HG03457 (cell line): Measurements from ENCODE around the gene TRIM37.
"Not testable (repeated sequence)": the region's sequence is repeated elsewhere in the genome, so short reads cannot be mapped to it uniquely, and the experiment has no call there.

Experiments used
- ATAC-seq: cut with Tn5 transposase; IDR thresholded peaks from one replicate; pipeline ENCODE4 v1.9.1; 2021; ENCODE audit warnings: moderate number of reproducible peaks; ENCODE audit not compliant: unreplicated experiment

TRIM37 gene

GRCh38 chr17:59115474-59115873, 8.8 kb upstream of the TRIM37 start:
- ATAC-seq: no peak

DNA sequence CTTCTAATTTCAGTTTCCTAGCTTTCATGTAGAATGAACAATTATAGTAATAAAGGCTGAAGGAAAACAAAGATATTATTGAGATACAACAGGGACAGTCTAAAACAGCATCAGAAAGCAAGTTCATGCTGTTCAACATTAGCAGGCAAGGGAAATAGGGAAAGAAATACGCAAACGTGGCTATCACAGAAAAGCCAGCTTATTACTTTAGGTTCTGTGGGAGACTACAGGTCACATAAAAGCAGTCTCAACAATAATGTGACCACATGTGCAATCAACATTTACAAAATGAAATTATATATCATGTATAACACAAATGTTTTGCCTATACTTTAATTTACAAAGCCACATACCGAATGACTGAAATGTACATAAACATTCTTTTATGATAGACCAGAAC, 4.9 kb upstream of the TRIM37 start:
- no peak for ATAC-seq

DNA sequence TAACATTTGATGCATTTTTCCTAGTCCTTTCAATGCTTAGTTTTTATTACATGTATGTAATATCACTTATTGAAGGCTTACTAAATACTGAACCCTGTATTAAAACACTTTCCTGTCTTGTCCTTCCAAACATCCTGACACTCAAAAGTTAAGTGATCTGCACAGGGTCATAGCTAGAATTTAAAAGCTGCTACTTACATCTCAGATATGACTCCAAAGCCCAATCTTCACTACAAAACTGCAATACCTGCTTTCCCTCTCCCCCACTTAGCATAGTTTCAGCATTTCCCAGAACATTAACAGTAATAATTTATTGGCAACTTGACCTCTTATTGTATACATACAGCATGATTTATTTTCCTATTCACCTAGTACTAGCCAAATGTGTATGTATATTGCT, 4.3 kb upstream of the TRIM37 start:
- no peak for ATAC-seq

DNA sequence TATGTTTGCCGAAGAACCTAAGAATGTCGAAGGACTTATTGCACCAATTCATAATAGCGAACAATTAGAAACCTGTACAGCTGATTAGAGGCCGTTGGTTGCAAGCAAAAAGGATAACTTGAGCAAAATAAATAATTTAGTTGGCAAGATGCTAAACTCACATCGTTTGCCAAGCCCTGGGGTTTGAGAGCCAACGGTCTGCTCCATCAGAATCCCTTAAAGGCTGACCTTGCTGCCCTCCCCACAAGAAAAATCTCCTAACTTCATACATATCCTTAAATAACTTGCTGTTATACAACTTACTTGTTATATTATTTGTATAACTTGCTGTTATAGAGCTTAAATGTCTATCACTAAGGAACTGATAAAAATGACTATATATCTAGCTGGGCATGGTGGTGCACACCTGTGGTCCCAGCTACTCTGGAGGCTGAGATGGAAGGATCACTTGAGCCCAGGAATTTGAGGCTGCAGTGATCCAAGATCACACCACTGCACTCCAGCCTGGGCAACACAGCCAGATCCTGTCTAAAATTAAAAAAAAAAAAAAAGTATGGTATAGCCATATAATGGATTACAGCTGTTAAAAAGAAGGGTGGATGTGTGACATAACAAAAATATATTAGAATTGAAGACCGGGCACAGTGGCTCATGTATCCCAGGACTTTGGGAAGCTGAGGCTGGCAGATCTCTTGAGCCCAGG, 1.9 kb upstream of the TRIM37 start:
- ATAC-seq: no peak

- no peak for ATAC-seq
Measured at GRCh38 chr17:59107306-59107670, 608 bp upstream of the TRIM37 start.

DNA sequence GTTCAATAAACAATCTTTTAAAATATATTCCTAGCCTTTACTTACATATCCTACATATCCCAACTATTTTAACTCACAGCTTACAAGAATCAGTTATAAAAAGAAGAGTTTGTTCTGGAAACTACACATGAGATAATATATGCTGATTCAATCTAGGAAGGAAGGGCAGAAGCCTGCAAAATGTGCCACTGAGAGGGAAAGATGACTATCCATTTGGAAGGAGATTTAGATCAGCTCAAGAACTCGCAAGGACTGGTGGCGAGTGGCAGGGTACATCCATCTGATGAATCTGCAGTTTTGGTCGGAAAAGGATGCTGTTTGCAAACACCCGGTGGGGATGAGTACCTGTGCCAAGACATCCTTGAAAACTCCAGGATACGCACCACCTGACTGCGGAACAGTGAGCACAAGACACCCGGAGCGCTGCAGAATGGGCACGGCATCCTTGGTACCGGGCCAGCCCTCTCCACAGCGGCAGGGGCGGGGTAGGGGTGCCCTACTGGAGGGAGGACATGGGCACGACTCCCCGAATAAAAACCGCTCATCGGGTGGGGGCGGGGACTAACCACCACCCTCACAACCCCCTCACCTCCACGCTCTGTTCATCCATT, 723 bp downstream of the TRIM37 start:
- peak; percentile 22 for ATAC-seq

- ATAC-seq: no peak
Measured at GRCh38 chr17:59101178-59101577, 5.5 kb downstream of the TRIM37 start.

DNA sequence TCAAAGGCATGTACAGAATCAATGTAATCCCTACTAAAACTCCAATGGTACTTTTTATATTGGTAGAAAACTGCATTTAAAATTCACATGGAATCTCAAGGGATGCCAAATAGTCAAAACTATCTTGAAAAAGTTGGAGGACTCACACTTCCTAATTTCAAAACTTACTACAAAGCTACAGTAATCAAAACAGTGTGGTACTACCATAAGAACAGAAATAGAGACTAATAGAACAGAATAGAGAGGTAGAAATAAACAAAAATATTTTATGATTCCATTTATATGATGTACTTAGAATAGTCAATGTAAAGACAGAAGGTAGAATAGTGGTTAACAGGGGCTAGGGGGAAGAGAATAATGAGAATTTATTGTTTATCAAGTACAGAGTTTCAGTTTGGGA, 8.8 kb downstream of the TRIM37 start:
- no peak for ATAC-seq

DNA sequence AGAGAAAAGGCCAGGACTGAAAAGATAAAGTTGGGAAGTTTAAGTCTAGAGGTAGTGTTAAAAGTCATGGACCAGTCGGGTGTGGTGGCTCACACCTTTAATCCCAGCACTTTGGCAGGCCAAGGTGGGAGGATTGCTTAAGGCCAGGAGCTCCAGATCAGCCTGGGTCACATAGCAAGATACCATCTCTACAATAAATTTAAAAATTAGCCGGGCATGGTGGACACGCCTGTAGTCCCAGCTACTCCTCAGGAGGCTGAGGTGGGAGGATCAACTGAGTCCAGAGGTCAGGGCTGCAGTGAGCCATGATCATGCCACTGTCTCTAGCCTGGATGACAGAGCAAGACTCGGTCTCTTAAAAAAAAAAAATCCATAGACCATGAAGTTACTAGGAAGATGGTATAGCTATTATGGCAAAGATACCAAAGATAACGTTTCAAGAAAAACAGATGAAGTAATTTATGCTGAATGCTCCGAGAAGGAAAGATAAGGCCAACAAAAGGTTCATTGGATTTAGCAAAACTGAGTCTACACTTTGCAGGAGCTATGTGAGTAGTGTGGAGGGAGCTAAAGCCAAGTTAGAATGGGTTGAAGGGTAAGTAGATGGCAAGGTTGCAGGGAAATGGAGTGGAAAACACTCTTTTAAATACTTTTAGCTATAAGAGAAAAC, 11.7 kb downstream of the TRIM37 start:
- no peak for ATAC-seq

DNA sequence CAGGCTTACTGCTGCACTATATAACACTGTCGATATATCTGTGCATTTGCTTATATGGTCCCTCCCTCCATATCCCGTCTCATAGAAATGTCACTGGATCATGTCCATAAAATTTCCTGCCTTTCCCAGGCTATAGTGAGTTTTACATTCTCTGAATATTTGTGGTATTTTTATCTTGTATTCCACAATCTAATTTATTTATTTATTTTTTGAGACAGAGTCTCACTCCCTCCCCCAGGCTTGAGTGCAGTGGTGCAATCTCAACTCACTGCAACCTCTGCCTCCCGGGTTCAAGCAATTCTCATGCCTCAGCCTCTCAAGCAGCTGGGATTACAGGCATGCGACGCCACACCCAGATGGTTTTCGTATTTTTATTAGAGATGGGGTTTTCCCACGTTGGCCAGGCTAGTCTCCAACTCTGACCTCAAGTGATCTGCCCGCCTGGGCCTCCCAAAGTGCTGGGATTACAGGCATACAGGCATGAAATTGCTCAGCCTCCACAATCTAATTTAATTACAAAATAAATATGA, 12.9 kb downstream of the TRIM37 start:
- ATAC-seq: no peak

- no peak for ATAC-seq
Measured at GRCh38 chr17:59093145-59093701, 13.5 kb downstream of the TRIM37 start.

DNA sequence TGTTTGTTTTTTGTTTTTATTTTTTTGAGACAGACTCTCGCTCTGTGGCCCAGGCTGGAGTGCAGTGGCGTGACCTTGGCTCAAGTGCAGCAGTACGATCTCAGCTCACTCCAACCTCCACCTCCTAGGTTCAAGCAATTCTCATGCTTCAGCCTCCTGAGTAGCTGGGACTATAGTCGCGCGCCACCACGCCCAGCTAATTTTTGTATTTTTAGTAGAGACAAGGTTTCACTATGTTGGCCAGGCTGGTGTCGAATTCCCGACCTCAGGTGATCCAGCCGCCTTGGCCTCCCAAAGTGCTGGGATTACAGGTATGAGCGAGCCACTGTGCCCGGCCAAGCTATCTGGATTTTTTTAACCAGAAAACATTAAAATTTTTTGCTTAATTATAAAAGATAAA, 16.1 kb downstream of the TRIM37 start:
- ATAC-seq: not testable (repeated sequence)

GRCh38 chr17:59084154-59084553, 22.5 kb downstream of the TRIM37 start:
- no peak for ATAC-seq

- ATAC-seq: no peak
Measured at GRCh38 chr17:59074494-59074893, 32.2 kb downstream of the TRIM37 start.

DNA sequence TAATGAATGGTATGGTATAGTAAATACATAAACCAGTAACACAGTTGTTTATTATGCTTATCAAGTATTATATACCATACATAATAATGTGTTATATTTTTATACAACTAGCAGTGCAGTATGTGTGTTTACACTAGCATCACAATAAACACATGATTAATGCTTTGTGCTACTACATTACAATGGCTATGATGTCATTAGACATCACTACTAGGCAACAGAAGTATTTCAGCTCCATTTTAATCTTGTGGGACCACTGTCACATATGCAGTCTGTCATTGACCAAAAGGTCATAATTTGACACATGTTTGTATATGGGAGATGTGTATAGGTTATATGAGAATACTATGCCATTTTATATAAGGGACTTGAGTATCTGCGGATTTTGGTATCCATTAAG, 32.7 kb downstream of the TRIM37 start:
- no peak for ATAC-seq

- no peak for ATAC-seq
Measured at GRCh38 chr17:59069856-59070255, 36.8 kb downstream of the TRIM37 start.

DNA sequence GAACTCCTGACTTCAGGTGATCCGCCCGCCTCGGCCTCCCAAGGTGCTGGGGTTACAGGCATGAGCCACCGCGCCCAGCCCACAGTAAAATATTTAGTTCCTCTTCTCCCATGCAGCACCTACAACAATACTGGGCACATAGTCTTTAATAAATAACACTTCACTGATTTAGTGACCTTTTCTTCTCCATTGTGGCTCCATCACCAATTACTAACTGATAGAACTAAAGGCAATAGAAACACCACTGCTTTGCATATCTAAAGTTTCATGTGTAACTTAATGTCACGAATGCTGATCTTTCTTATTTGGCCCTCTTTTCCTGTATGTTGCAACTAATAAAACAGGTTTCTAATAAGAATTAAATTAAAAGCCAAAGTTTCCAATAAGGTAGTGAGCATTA, 38.9 kb downstream of the TRIM37 start:
- no peak for ATAC-seq

- ATAC-seq: no peak
Measured at GRCh38 chr17:59067340-59067739, 39.3 kb downstream of the TRIM37 start.

DNA sequence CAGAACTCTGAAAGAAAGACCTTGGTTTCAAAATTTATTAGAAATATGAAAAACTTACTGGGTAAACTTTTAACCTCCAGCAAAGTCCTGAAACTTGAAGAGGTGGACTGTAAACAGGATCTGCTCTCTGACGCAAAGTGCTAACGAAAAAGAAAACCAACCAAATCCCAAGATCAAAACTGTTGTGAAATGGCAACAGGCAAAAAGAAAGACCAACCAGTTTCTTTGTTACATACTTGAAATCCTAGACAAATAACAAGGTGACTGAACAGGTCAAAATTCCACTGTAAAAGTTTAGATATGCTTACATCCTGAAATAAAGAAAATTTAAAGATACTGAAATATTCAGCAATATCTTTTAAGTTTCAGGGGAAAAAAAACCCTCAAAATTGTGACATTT, 44.2 kb downstream of the TRIM37 start:
- ATAC-seq: no peak

- ATAC-seq: no peak
Measured at GRCh38 chr17:59056857-59057256, 49.8 kb downstream of the TRIM37 start.

- ATAC-seq: no peak
Measured at GRCh38 chr17:59049798-59050197, 56.9 kb downstream of the TRIM37 start.

DNA sequence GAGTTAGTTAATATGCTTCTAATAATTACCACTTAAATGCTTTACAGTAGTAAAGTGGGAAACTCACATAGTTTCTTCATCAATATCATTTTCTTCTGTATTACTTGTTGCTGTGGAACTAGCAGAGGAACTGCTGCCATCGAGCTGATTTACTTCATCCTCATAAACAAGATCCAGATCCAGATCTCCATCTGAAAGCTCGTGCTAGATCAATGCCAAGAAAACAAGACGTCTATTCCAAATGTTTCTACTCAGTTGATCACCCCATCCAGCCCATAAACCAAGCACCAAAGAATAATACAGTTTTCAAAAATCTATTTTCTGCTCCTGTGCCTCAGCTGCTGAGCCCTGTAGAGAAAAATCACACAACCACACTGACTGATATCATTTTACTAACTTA, 59.1 kb downstream of the TRIM37 start:
- ATAC-seq: no peak
